GM10248 (cell line): ENCODE measurements around the gene MPP2.
A peak's percentile ranks its signal among the peaks of the same experiment; 100 is the strongest.

ENCODE experiments used
- CTCF ChIA-PET: fragments of 300-600 bp; sonication (Branson Sonifier 250); formaldehyde crosslinking; extraction: SDS; loops from one replicate; lab custom pipeline; 2021; ENCODE audit warnings: antibody characterized with exemption; lab: Yijun Ruan, JAX
- POLR2A ChIA-PET: fragments of 350-650 bp; sonication (Branson Sonifier 250); formaldehyde crosslinking; extraction: SDS; loops from one replicate; lab custom pipeline; 2020; ENCODE audit warnings: antibody characterized with exemption; lab: Yijun Ruan, JAX
- DNase-seq: peaks from one replicate; pipeline ENCODE4 v3.0.0; 2012; ENCODE audit errors: extremely low spot score
- CTCF ChIP-seq: IDR thresholded peaks from 2 replicates; pipeline ENCODE4 v1.5.1; 2012; ENCODE audit warnings: mild to moderate bottlenecking, low read depth; ENCODE audit errors: extremely low read depth, missing control alignments, control extremely low read depth

Gene MPP2

GRCh38 chr17:43840814-43841213 is 66.5 kb downstream of the MPP2 start:
- ChIA-PET CTCF (interaction anchor here (1.1 to 1.6 kb wide), 4 partner anchors 11 to 151 kb away, joined by 3 read pairs; no protein-coding TSS in a partner anchor), POLR2A (interaction anchor here (0.7 kb wide), 1 partner anchor 17 kb away, joined by 3 read pairs; no protein-coding TSS in a partner anchor)
- TF ChIP-seq CTCF = no peak
- DNase-seq = no peak

GRCh38 chr17:43839670-43840108 is 67.6 kb downstream of the MPP2 start:
- TF ChIP-seq CTCF = no peak
- DNase-seq = no peak
- POLR2A ChIA-PET = no interaction called here
- CTCF ChIA-PET = interaction anchor here (1.5 kb wide), 1 partner anchor 150 kb away, joined by 3 read pairs; no protein-coding TSS in a partner anchor

GRCh38 chr17:43834106-43834505 is 73.2 kb downstream of the MPP2 start:
- no peak for TF ChIP-seq CTCF
- DNase-seq = no peak
- ChIA-PET CTCF (interaction anchor here (1.2 kb wide), 1 partner anchor 11 kb away, joined by 5 read pairs; no protein-coding TSS in a partner anchor), POLR2A (no interaction called here)

- ChIA-PET POLR2A (no interaction called here), CTCF (interaction anchor here (8.1 kb wide), 1 partner anchor 13 kb away, joined by 44 read pairs; the partner anchor contains the start of gene CD300LG)
- DNase-seq = peak; percentile 40
- TF ChIP-seq CTCF = no peak
Observed at GRCh38 chr17:43832976-43833829, 74.1 kb downstream of the MPP2 start, which contains the start of gene MPP3. Gene MPP3, minus strand, starts transcription at chr17:43833146. Its CDS starts 1,240 bp downstream, at chr17:43831906.

- POLR2A ChIA-PET = no interaction called here
- CTCF ChIA-PET = interaction anchor here (8.1 kb wide), 1 partner anchor 14 kb away, joined by 44 read pairs; the partner anchor contains the start of gene CD300LG
- no peak for TF ChIP-seq CTCF
- no peak for DNase-seq
Observed at GRCh38 chr17:43832168-43832975, 75.0 kb downstream of the MPP2 start.

GRCh38 chr17:43831633-43832032 is 75.7 kb downstream of the MPP2 start:
- POLR2A ChIA-PET = no interaction called here
- CTCF ChIA-PET = interaction anchor here (1.5 to 8.1 kb wide), 2 partner anchors 14 to 47 kb away, joined by 3 to 44 read pairs; partner anchors contain the start of gene CD300LG
- DNase-seq = no peak
- no peak for TF ChIP-seq CTCF
